Measurements from ENCODE around the gene EFL1. TPM values are rescaled to one million over a fixed set of nuclear protein-coding genes. Genes with fewer than 3 reads are reported as not detected.
"Not testable (repeated sequence)": the region's sequence is repeated elsewhere in the genome, so short reads cannot be mapped to it uniquely, and the experiment has no call there.

EFL1 gene
- total RNA-seq, 3 donors from 2014 or later (not counting 1 experiment from before 2014, with no cell fraction given) = 17.1 to 29.6 (median 20.6) TPM

- H3K4me3 Mint-ChIP-seq; H3K36me3 Mint-ChIP-seq; H3K4me3 ChIP-seq (ENCODE audit: low read length); H3K4me1 ChIP-seq (ENCODE audit: control insufficient read depth, insufficient read depth, low read length); H3K9me3 ChIP-seq (ENCODE audit: control insufficient read depth, insufficient read depth, low read length); H3K9me3 Mint-ChIP-seq; H3K27me3 Mint-ChIP-seq (ENCODE audit: low read depth in 2 of 2); DNase-seq; H3K27ac Mint-ChIP-seq; H3K36me3 ChIP-seq (ENCODE audit: control insufficient read depth, insufficient read depth, low read length); H3K4me1 Mint-ChIP-seq; ATAC-seq; H3K27me3 ChIP-seq (ENCODE audit: control insufficient read depth, insufficient read depth, low read length); H3K27ac ChIP-seq (ENCODE audit: low read length): not testable (repeated sequence)
- intact Hi-C loops (cut with micrococcal nuclease) = loop anchor here (10.0 kb wide), 1 partner anchor 79 kb away; no protein-coding TSS in a partner anchor
- no CpG with 5 or more reads among the region's 1 CpG for WGBS (ENCODE audit: insufficient coverage)
These were observed 69.1 kb downstream of the EFL1 start for GRCh38 chr15:82193435-82193834.

DNA sequence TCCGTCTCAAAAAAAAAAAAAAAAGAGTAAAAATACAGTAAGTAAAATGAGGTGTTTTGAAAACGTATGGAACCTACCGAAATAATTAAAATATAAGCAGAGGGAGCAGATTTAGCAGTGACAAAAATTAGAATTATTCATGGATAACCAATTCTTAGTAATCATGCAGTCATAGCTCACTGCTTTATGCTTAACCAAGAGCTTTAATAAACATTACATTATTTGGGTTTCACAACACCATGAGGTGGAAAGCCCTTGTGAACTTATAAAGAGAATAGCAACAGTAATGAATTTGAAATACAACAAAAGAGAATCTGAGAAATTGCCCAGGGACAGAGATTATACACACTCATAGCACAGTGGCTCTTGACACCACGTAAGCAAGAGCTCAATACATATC is 70.1 kb downstream of the EFL1 start:
- H3K27me3 Mint-ChIP-seq (ENCODE audit: low read depth in 2 of 2); H3K9me3 Mint-ChIP-seq; DNase-seq; H3K36me3 ChIP-seq (ENCODE audit: control insufficient read depth, insufficient read depth, low read length); H3K27ac ChIP-seq (ENCODE audit: low read length); H3K9me3 ChIP-seq (ENCODE audit: control insufficient read depth, insufficient read depth, low read length); H3K27ac Mint-ChIP-seq; H3K4me1 ChIP-seq (ENCODE audit: control insufficient read depth, insufficient read depth, low read length); H3K4me3 Mint-ChIP-seq; H3K4me3 ChIP-seq (ENCODE audit: low read length); H3K27me3 ChIP-seq (ENCODE audit: control insufficient read depth, insufficient read depth, low read length); H3K36me3 Mint-ChIP-seq; ATAC-seq; H3K4me1 Mint-ChIP-seq: not testable (repeated sequence)
- 94% methylated on average over 3 of the region's 4 CpGs for WGBS (ENCODE audit: insufficient coverage)
- intact Hi-C loops (cut with micrococcal nuclease) = loop anchor here (10.0 kb wide), 1 partner anchor 78 kb away; no protein-coding TSS in a partner anchor

GRCh38 chr15:82186719-82187406 is 75.7 kb downstream of the EFL1 start:
- intact Hi-C loops (cut with micrococcal nuclease) = no loop called here
- TF ChIP-seq, protein P1, sequence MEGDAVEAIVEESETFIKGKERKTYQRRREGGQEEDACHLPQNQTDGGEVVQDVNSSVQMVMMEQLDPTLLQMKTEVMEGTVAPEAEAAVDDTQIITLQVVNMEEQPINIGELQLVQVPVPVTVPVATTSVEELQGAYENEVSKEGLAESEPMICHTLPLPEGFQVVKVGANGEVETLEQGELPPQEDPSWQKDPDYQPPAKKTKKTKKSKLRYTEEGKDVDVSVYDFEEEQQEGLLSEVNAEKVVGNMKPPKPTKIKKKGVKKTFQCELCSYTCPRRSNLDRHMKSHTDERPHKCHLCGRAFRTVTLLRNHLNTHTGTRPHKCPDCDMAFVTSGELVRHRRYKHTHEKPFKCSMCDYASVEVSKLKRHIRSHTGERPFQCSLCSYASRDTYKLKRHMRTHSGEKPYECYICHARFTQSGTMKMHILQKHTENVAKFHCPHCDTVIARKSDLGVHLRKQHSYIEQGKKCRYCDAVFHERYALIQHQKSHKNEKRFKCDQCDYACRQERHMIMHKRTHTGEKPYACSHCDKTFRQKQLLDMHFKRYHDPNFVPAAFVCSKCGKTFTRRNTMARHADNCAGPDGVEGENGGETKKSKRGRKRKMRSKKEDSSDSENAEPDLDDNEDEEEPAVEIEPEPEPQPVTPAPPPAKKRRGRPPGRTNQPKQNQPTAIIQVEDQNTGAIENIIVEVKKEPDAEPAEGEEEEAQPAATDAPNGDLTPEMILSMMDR (IDR thresholded peaks at IDR 0.05) = no peak
- H3K4me1 ChIP-seq (ENCODE audit: control insufficient read depth, insufficient read depth, low read length) = no peaks in the 10 kb centered on the region
- no peaks in the 10 kb centered on the region for H3K27me3 ChIP-seq (ENCODE audit: control insufficient read depth, insufficient read depth, low read length)
- Mint-ChIP-seq H3K4me1 (peaks cover 0 to 8% of the 10 kb centered on the region in 2 donors), H3K27ac (no peak overlapping the region), H3K27me3 (ENCODE audit: low read depth in 2 of 2) (no peaks in the 10 kb centered on the region), H3K36me3 (no peaks in the 10 kb centered on the region), H3K4me3 (no peak overlapping the region), H3K9me3 (no peaks in the 10 kb centered on the region)
- no peak for DNase-seq
- H3K36me3 ChIP-seq (ENCODE audit: control insufficient read depth, insufficient read depth, low read length) = no peaks in the 10 kb centered on the region
- WGBS (ENCODE audit: insufficient coverage) = 87% methylated on average over 4 of the region's 6 CpGs
- H3K27ac ChIP-seq (ENCODE audit: low read length) = no peak overlapping the region
- ATAC-seq = no peak
- no peaks in the 10 kb centered on the region for H3K9me3 ChIP-seq (ENCODE audit: control insufficient read depth, insufficient read depth, low read length)
- no peak overlapping the region for H3K4me3 ChIP-seq (ENCODE audit: low read length)

GRCh38 chr15:82186161-82186560 is 76.4 kb downstream of the EFL1 start:
- Mint-ChIP-seq H3K4me1 (peaks cover 0 to 8% of the 10 kb centered on the region in 2 donors), H3K27ac (no peak overlapping the region), H3K9me3 (no peaks in the 10 kb centered on the region)

More at GRCh38 chr15:82186161-82186560, 76.4 kb downstream of the EFL1 start:
- TF ChIP-seq, protein P1 (IDR thresholded peaks at IDR 0.05) = no peak
- no peaks in the 10 kb centered on the region for H3K4me1 ChIP-seq (ENCODE audit: control insufficient read depth, insufficient read depth, low read length)
- WGBS (ENCODE audit: insufficient coverage) = 100% methylated on average over 1 of the region's 2 CpGs
- Mint-ChIP-seq H3K36me3 (no peaks in the 10 kb centered on the region), H3K27me3 (ENCODE audit: low read depth in 2 of 2) (no peaks in the 10 kb centered on the region), H3K4me3 (no peak overlapping the region)
- H3K4me3 ChIP-seq (ENCODE audit: low read length) = no peak overlapping the region
- no peak overlapping the region for H3K27ac ChIP-seq (ENCODE audit: low read length)
- no peaks in the 10 kb centered on the region for H3K36me3 ChIP-seq (ENCODE audit: control insufficient read depth, insufficient read depth, low read length)
- no peaks in the 10 kb centered on the region for H3K27me3 ChIP-seq (ENCODE audit: control insufficient read depth, insufficient read depth, low read length)
- intact Hi-C loops (cut with micrococcal nuclease) = no loop called here
- DNase-seq = no peak
- no peaks in the 10 kb centered on the region for H3K9me3 ChIP-seq (ENCODE audit: control insufficient read depth, insufficient read depth, low read length)
- no peak for ATAC-seq

All from natural killer cell (primary cell).